Hepatocyte (in vitro differentiated cells): Measurements from ENCODE around the gene FUT7.

Experiments used
- CTCF ChIP-seq: fragments of 200-600 bp; sonication (generic); IDR thresholded peaks from 2 replicates; pipeline ENCODE4 v1.5.1; 2016; ENCODE audit warnings: antibody characterized with exemption, mild to moderate bottlenecking; ENCODE audit not compliant: poor library complexity
- EZH2 ChIP-seq: fragments of 200-600 bp; sonication (generic); IDR thresholded peaks from 2 replicates; pipeline ENCODE4 v1.6.1; 2016; ENCODE audit warnings: antibody characterized with exemption, mild to moderate bottlenecking, borderline replicate concordance

DNA sequence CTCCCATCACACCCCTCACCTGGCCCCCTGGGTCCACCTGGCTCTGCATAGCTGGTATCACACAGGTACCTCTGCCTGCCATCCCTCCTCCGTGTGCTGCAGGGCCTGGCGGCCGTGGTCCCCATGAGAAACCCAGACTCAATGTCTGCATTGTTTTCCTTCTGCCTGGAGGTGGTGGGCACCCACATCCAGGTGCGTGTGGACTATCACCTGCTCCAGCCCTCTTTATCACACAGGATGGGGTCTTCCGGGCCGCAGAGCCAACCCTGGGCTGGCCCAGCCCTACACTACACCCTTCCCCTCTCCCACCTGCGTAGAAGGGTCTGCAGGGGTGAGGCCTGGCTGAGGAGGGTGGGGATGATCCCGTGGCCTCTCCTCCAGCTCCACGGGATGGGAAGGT lies 7.0 kb upstream of the FUT7 start:
- no peak for TF ChIP-seq CTCF
- TF ChIP-seq EZH2, result no peak
